NCI-H748 (cell line): ENCODE results near the gene SERGEF.

Experiments used
- DNase-seq: peaks from one replicate; lab custom pipeline; 2025; ENCODE audit not compliant: unreplicated experiment; lab: John Stamatoyannopoulos, UW

The SERGEF gene

GRCh38 chr11:17792161-17792560 lies 220.7 kb downstream of the SERGEF start:
- DNase-seq, result no peak

- no peak for DNase-seq
Measured at GRCh38 chr11:17791144-17791543, 221.7 kb downstream of the SERGEF start.

DNA sequence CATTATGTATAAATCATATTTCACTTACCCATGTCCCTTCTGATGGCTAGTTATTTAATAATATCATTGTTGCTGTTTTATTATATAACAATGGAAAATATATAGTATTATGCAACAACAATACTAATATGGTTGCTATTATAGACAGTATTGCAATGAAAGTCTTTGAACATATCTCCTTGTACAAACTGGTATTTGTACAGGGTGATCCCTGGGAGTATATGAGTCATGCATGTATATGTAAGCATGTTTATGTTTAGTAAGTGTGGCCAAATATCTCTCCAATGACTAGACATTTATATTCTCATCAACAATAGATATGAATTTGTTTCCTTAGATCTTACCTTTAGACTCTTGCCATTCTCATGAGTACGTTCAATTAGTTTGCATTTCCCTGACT lies 222.4 kb downstream of the SERGEF start:
- DNase-seq, result no peak

- no peak for DNase-seq
Measured at GRCh38 chr11:17788084-17788483, 224.8 kb downstream of the SERGEF start.

GRCh38 chr11:17786824-17787525 lies 225.9 kb downstream of the SERGEF start:
- no peak for DNase-seq

DNA sequence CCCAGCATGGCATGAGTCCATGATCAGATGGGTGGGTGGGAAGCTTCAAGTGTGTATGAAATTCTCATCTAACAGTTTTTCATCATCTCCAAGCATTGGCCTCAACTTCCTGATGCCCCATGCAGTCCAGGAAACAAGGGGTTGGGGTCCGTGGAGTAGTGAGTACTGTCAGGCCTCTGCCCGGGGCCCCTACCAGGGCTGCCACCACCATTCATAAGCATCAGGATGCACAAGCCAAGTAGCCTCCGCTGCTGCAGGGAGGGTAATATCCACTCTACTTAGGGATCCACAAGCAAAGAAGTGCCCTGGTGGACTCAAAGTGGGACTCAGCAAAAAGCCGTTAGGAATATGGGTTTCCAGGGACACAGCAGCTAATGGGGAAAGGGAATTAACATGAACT lies 229.0 kb downstream of the SERGEF start:
- DNase-seq, result no peak

GRCh38 chr11:17782603-17783337 lies 230.1 kb downstream of the SERGEF start:
- DNase-seq, result no peak

DNA sequence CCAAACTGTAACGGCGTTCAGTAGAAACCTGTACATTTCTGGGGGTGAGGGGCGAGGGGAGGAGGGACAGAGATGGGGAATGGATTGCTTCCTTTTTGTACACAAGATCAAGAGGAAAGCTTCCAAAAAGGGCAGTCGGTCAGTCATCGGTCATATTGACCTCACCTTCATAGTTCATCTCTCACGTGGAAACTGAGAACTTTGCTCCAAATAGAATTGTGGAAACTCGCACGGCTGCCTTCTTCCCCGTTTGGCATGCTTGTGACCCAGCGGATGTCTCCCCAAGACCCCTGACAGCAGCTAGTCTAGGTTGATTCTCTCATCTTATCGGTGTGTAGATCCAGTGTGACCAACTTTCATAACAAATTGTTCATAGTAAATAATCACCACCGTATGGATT lies 230.7 kb downstream of the SERGEF start:
- no peak for DNase-seq

- DNase-seq, result no peak
Measured at GRCh38 chr11:17781626-17782025, 231.2 kb downstream of the SERGEF start.

GRCh38 chr11:17781221-17781620 lies 231.6 kb downstream of the SERGEF start:
- DNase-seq, result no peak

- no peak for DNase-seq
Measured at GRCh38 chr11:17780668-17781067, 232.2 kb downstream of the SERGEF start.

- DNase-seq, result no peak
Measured at GRCh38 chr11:17779861-17780594, 232.8 kb downstream of the SERGEF start.

DNA sequence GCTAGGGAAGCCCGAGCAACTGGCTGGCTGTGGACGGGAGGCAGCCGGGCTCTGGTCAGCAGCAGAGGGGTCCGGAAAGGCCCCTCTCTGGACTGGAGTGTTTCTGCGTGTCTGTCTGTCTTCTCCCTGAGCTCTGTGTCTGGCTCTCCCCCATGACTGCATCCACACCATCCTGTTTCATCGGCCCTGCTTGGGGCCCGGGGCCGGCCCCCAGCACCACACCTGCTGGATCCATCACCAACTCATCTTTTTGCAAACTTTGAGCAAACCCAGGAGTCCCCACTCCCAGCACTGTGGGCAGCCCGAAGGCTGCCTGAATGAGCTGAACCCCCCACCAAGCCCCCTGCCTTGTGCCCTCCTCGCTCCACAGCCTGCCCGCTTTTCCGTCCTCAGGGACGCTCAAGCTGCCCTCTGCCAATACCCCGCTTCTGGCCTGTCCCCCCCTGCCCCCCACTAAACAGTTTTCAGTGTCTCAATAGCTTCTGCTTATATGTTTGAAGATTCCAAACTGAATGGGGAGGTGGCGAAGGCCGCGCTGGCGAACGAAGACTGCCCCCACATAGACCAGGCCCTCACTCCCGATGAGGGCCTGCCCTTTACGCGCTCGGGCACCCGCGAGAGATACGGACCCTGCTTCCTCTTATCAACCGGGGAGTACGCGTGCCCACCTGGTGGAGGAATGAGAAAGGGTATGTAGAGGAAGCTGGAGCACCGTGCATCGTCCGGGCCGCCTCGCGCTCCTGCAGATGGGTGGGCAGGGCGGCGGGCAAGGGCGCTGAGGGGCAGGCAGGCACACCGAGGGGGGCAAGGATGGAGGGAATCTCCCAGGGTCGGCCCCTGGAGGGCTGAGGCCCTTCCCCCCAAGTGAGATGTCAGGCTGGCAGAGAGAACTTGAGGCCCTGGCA lies 233.6 kb downstream of the SERGEF start:
- no peak for DNase-seq

GRCh38 chr11:17778352-17778751 lies 234.5 kb downstream of the SERGEF start:
- DNase-seq, result no peak

DNA sequence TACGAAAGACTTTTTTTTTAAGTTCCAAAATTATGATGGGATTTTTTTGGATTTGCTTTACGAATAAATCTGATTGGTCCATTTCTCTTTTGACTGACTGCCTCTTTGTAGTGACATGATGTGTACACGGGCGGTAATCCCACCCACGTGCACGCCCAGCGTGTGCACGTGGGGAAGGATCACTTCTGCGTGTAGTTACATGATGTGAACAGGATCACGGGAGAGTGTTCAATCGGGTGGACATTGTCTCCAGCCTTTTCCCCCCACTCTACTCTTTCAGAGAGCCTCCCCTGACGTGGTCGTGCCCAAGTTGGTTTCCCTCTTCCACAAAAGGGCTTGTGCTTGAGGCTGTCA lies 235.1 kb downstream of the SERGEF start:
- no peak for DNase-seq

DNA sequence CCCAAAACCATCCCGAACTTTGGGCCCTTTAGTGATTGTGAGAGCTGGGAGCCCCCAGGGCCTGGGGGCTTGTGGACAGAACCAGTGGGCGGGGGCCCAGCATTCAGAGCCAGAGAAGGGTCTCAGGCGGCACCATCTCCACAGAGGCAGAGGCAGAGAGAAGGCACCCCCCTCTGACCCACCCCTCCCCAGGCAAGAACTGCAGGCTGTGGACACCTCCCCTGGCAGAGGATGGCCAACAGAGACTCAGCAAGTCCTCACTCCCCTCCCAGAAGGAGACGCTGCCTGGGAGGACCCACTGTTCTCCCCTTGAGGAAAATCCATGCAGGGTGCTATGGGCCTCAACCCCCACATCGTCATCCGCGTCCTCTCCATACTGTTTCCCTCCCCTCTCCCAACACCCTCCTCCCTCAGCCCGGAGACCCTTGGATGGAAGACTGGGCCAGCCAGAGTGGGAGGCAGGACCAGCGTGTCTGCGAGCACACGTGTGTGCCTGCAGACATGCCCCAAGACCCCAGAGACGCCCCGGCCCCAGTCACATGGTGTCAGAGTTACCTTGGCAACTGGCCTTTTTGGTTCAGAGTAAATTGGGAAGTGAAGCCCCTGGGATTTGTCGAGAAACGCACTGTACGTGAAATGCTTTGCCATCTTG lies 235.6 kb downstream of the SERGEF start:
- DNase-seq, result no peak

DNA sequence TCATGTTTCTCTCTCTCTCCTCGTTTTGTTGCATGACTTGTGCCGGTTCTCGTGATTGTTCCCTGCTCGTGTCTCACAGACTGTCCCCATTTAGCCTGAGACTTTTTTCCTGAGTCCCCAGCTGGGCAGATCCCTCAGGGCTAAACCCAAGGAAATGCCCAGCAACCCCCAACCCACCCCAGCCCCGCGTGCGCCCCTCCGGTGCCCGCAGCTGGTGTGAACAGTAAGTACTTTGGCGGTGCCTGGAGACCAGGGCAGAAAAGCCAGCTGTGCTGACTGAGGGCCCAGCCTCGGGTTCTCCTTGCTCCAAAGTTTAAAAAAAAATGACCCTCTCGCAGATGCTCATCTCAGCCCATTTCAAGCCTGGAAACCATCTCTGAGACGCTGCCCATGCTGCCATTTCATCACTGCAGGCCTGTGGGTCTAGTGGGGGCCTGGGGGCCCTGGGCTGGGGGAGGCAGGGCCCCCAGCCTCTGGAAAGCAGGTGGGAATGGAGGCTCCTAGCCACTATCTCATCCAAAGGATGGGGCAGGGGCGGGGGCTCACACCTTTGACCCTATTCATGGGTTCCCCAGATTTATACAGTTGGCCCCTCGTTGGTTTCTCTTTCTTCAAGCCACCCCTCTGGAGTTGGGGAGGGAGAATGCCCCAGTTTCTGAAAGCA lies 236.5 kb downstream of the SERGEF start:
- DNase-seq, result no peak

DNA sequence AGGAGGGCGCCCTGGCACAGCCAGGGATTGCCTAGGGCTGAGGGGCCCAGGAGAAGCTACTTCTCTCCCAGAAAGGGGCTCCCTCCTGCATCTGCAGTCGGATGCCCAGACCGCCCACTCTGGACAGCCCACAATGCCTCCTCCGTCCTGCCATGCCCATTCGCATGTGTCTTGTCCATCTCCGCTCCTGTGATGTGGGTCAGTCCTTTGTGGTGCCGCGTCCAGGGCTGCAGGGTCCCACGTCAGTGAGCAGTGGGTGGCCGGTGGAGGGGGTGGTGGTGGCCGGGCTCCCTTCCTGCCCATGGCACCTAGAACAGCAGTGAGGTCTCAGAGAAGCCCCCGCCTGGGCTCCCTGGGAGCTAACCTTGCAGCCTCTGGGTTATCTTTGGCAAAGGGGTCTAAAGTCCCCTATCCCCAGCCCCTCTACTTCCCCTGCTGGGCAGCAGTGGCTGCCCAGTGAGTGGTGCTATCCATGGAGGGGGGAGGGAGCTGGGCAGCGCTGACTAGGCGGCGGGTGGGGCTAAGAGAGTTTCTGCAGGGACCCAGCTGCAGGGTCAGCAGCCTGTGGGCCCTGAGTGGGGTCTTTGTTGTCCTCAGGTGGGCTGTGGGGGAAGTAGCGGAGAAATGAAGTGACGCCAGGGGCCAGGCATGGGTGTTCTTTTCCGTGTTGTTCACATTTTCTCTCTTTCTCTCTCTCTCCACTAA lies 237.2 kb downstream of the SERGEF start:
- DNase-seq, result no peak

DNA sequence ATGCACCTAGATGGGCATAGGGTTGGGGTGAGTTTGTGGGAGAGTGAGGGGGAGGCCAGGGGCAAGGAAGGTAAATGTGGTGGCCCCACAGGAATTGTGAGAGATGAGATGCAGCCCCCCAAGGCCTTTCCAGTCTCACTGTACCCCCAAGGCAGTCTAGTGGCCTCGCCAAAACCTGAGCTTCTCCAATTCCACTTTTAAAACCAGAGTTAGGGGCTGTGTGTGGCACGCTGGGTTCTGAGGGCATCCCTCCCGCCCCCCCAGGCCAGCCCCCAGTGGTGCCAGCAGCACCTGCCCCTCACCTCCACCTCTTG lies 237.9 kb downstream of the SERGEF start:
- no peak for DNase-seq
